Body of pancreas (tissue), 4 donors: ENCODE data around the gene CDC14B. TPM values are rescaled to one million over a fixed set of nuclear protein-coding genes. Genes with fewer than 3 reads are reported as not detected.

Experiments used
- ATAC-seq: fragments of 150-250 bp; one replicate; pipeline ENCODE4 v1.9.1; 2016
- DNase-seq, 4 donors: peaks; one replicate each; pipeline ENCODE4 v3.0.0-alpha.2; 2019
- H3K27ac ChIP-seq, 4 donors: fragments of 200-600 bp; sonication (generic); 1 replicate in 3 of 4; 2 replicates in 1 of 4; pipeline versions ENCODE4 v1.5.1 to v1.6.1; 2016 to 2019; ENCODE audit warnings: mild to moderate bottlenecking in 1 of 4, mixed read lengths in 1 of 4, moderate library complexity in 1 of 4
- H3K27me3 ChIP-seq, 2 donors: fragments of 200-600 bp; sonication (generic); one replicate each; pipeline ENCODE4 v1.6.0; 2016; ENCODE audit warnings: mild to moderate bottlenecking in 1 of 2
- H3K36me3 ChIP-seq, 2 donors: fragments of 200-600 bp; sonication (generic); replicated peaks in 1 of 2; 2 replicates each; pipeline ENCODE4 v1.5.1; 2016; ENCODE audit warnings: low read depth in 2 of 2; ENCODE audit not compliant: insufficient read depth in 1 of 2
- H3K4me1 ChIP-seq: fragments of 200-600 bp; sonication (generic); one replicate; pipeline ENCODE4 v1.6.0; 2016
- H3K4me3 ChIP-seq, 2 donors: fragments of 200-600 bp; sonication (generic); 1 replicate in 1 of 2; 2 replicates in 1 of 2; pipeline ENCODE4 v1.5.1; 2016 to 2019
- H3K9me3 ChIP-seq, 3 donors: fragments of 200-600 bp; sonication (generic); 1 replicate in 2 of 3; 2 replicates in 1 of 3; pipeline ENCODE4 v1.5.1; 2016
- POLR2A ChIP-seq, 3 donors: fragments of 450-650 bp; IDR thresholded peaks; one replicate each; pipeline ENCODE4 v1.6.1; 2016; ENCODE audit warnings: antibody characterized with exemption in 3 of 3, mild to moderate bottlenecking in 2 of 3
- WGBS, 2 donors: methylation state at CpG; one replicate each; pipeline ENCODE4 v1.1.5; 2017; 5-methylcytosine and 5-hydroxymethylcytosine counted together
- intact Hi-C: fragments of 100-400 bp; cut with DNase I; formaldehyde crosslinking; loops from one replicate; pipeline ENCODE4 v1.15.1; 2023
- total RNA-seq, 2 donors: library from RNA; depleted of rRNA; stranded (reverse); fragments of >200 nt; gene quantifications; one replicate each; pipeline ENCODE4 v1.1.0, GENCODE V29; 2016
- TF ChIP-seq, protein P1 (sequence below), 7 experiments: fragments of 450-650 bp in 4 of 7; fragments of 200-600 bp in 3 of 7; sonication (generic) in 3 of 7; IDR thresholded peaks; one replicate each; pipeline ENCODE4 v1.5.1; 2016 to 2019; ENCODE audit warnings: antibody characterized with exemption in 7 of 7

CDC14B gene
- total RNA-seq, 2 donors from 2014 or later: 10.9 to 16.1 TPM

DNA sequence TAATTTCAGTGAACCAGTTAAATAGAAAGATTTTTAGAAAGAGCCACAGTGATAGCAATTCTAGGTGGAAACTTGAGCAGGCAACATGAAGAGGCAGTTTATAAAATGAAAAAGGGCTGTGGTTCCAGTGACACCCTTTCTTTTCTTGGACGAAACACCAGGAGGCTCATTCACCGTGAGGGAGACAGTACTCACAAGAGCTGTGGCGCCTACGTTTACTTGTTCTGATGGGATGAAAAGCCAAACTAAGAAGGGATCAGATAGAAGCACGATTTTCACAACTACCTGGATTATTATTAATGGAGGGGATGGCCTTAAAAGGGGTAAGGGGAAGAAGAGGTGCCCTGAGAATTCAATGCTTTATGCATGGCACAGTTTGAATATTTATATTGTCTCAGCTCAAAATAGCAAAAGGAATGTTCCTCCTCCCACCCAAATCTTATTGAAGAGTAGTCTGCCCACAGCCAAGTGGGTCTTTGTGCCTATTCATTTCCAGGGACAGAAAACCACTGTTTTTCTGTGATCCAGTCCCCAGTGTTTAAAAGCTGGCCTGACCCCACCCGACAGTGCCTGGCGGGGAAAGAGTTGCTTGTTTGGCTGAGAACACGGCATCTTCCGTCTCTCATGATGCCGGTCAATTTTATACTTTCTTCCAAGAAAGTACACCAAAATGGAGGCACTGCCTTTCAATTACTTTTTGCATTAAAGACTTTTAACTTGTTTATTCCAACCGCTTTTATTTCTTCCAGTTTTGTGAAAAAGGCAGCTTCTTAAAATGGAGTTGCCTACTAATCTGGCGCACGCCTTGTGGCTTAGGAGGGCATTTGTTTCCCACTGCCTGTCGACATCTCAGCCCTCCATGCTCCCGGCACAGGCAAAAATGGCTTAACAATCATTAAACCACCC lies 117.8 kb downstream of the CDC14B start:
- Histone ChIP-seq H3K27me3 (no peaks in the 10 kb centered on the region), H3K36me3 (no peaks in the 10 kb centered on the region), H3K9me3 (no peaks in the 10 kb centered on the region), H3K4me3 (no peak overlapping the region), H3K27ac (no peak overlapping the region), H3K4me1 (no peaks in the 10 kb centered on the region)
- 90 to 93% methylated on average over 15 of the region's 15 CpGs for WGBS, 2 donors
- TF ChIP-seq, protein P1, sequence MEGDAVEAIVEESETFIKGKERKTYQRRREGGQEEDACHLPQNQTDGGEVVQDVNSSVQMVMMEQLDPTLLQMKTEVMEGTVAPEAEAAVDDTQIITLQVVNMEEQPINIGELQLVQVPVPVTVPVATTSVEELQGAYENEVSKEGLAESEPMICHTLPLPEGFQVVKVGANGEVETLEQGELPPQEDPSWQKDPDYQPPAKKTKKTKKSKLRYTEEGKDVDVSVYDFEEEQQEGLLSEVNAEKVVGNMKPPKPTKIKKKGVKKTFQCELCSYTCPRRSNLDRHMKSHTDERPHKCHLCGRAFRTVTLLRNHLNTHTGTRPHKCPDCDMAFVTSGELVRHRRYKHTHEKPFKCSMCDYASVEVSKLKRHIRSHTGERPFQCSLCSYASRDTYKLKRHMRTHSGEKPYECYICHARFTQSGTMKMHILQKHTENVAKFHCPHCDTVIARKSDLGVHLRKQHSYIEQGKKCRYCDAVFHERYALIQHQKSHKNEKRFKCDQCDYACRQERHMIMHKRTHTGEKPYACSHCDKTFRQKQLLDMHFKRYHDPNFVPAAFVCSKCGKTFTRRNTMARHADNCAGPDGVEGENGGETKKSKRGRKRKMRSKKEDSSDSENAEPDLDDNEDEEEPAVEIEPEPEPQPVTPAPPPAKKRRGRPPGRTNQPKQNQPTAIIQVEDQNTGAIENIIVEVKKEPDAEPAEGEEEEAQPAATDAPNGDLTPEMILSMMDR (IDR thresholded peaks at IDR 0.05): no peak
- TF ChIP-seq POLR2A (IDR thresholded peaks at IDR 0.05): no peak
- no peak for ATAC-seq
- intact Hi-C loops: no loop called here
- DNase-seq: no peak

DNA sequence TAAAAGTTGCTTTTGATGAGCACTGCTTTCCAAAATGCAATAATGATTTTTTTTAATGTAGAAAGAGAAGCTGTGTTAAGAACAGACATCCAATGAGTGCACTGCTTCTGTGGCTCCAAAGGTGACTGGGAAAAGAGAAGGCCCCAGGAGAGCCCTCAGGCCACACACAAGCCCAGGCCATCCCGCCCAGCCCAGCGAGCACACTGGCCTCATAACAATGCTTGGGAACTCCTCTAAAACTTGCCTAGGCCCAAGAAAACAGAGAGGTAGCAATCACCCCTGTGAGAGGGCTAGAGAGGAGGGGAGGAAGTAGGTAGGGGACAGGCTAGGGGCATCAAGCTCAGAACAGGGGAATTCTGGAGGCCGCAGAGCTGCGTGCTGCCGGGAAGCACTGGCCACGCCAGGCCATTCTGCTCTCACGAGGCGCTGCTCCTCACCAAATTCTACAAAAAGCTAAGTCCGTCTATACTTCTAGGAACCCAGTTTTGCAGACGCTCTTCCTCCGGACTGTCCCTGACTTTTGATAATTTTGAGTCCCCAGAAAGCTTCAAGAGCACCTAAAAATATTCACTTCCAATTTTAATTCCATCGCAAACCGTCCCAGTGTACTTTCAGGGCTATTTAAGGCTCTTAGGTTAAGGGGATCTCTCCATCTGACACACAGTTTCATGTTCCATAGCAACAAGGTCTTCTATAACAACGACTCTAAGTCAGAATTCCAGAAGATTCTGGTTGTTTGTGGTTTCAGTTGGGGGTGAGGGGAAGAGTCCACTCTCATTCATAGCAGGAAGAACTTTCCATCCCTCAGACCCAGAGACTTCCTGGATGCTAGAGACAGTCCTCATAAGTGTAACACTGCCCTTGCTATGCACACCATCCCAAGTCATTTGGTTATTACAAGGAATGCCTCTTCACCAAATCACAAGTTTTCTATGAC lies 118.7 kb downstream of the CDC14B start:
- H3K4me1 ChIP-seq: no peaks in the 10 kb centered on the region
- DNase-seq: no peak
- WGBS, 2 donors: 91 to 93% methylated on average over 14 of the region's 14 CpGs
- no peak overlapping the region for H3K4me3 ChIP-seq
- H3K9me3 ChIP-seq: no peaks in the 10 kb centered on the region
- no peaks in the 10 kb centered on the region for H3K27me3 ChIP-seq
- intact Hi-C loops: no loop called here
- TF ChIP-seq POLR2A (IDR thresholded peaks at IDR 0.05): no peak
- TF ChIP-seq, protein P1 (IDR thresholded peaks at IDR 0.05): no peak
- no peaks in the 10 kb centered on the region for H3K36me3 ChIP-seq
- ATAC-seq: no peak
- no peak overlapping the region for H3K27ac ChIP-seq

DNA sequence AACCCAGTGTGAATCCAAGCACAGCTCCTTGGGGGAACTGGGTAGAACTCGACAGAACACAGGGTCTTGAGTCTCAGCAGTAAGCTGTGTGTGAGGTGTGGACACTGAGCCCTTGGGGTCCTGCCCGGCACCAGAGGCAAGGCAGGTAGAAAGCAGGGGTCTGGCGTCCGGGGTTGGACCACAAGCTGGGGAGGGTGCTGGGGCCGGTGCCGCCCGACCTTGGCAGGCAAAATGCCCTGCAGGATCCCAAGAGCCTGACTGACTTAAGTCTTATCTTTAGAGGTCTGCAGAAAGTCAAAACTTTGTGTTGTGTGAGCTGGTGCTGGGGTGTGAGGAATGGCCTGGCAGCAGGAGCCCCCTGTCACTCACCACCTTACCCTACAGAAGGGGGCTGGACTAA lies 120.4 kb downstream of the CDC14B start:
- no peak overlapping the region for H3K27ac ChIP-seq
- no peaks in the 10 kb centered on the region for H3K4me1 ChIP-seq
- no peaks in the 10 kb centered on the region for H3K27me3 ChIP-seq
- TF ChIP-seq POLR2A (IDR thresholded peaks at IDR 0.05): no peak
- TF ChIP-seq, protein P1 (IDR thresholded peaks at IDR 0.05): no peak
- intact Hi-C loops: no loop called here
- ATAC-seq: no peak
- no peak overlapping the region for H3K4me3 ChIP-seq
- H3K36me3 ChIP-seq: no peaks in the 10 kb centered on the region
- 86 to 90% methylated on average over 7 of the region's 7 CpGs for WGBS, 2 donors
- no peak for DNase-seq
- H3K9me3 ChIP-seq: no peaks in the 10 kb centered on the region

DNA sequence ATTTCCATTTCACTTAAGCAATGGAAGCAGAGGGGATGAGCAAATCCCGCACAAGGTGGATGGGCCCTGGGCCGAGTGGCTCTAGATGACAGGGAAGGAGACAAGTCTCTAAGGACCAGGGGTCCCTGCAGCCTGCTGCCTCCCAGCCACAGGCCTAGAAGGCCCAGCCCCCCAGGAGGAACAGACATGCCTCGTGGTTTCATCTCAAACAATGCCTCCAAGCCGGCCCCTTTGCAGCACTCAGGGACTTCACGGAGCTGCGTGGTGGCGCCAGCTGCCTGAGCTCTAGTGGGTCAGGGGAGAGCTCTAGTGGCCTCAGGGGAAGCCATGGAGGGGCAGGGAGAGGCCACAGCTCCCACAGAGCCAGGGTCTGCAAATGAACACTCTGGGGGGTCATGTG lies 120.8 kb downstream of the CDC14B start:
- 87 to 90% methylated on average over 2 to 5 of the region's 7 CpGs for WGBS, 2 donors
- Histone ChIP-seq H3K36me3 (no peaks in the 10 kb centered on the region), H3K4me1 (no peaks in the 10 kb centered on the region), H3K27ac (no peak overlapping the region), H3K27me3 (no peaks in the 10 kb centered on the region), H3K9me3 (no peaks in the 10 kb centered on the region), H3K4me3 (no peak overlapping the region)
- TF ChIP-seq POLR2A (IDR thresholded peaks at IDR 0.05): no peak
- TF ChIP-seq, protein P1 (IDR thresholded peaks at IDR 0.05): no peak
- intact Hi-C loops: no loop called here
- ATAC-seq (no peak), DNase-seq (no peak)
